NCI-H187 treated with DMSO at 0.1 percent for 48 hours (cell line): ENCODE measurements around the gene SCAMP5.
A peak's percentile ranks its signal among the peaks of the same experiment; 100 is the strongest.

ENCODE experiments used
- DNase-seq: peaks from one replicate; lab custom pipeline; 2025; lab: John Stamatoyannopoulos, UW

The SCAMP5 gene

DNA sequence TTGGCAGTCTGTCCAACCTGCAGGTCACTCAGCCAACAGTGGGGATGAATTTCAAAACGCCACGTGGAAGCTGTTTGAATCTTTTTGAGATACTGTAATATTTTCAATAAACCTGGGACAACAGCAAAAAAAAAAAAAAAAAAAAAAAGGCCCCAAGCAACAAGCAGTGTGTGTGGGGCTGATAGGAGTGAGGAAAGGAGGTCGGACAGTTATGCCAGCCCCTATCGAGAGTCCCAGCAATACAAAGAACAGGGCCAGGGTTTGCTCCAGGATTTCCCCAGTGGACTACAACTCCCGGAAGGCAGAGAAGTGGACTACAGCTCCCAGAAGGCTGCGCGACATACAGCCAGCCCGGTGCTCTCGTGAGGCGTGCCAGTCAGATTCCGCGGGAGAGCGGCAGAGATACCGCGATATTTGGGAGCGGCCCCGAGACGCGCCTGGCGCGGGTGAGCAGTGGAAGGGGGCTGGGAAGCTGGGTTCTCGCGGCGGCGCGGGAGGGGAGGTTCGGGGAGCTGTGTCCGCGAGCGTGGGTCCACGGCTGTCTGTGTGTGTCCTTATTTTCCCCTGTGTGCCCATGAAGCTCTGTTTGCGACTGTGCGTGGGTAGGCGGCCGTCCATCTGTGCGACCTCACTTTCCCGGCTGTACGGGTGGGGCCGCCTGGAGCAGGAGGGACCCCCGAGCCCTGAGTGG, 28.0 kb downstream of the SCAMP5 start, which contains the start of gene PPCDC:
TSS of gene PPCDC (plus strand) at position 410 of the 691 bp plus-strand sequence. CDS start 4,729 bp downstream, outside the sequence.
- DNase-seq: peak; percentile 80

GRCh38 chr15:75023872-75024636, 28.7 kb downstream of the SCAMP5 start:
- DNase-seq: no peak

DNA sequence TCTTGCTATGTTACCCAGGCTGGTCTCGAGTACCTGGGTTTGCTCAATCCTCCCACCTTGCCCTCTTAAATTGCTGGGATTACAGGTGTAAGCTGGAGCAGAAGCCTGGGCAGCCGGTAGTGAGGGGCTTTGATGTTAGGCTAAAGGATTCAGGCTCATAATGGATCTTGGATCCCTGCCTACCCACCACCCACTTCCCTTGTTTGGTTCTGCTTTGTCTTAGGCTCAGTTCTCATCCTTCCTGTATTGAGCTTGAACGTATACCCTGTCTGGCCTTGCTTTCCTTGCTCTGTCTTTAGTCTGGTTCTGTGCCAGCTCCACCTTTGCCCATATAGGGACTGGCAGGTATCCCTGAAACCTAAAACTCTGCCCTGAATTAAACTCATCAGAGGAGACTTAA, 29.7 kb downstream of the SCAMP5 start:
- DNase-seq: no peak

GRCh38 chr15:75025548-75026260, 30.3 kb downstream of the SCAMP5 start:
- no peak for DNase-seq

DNA sequence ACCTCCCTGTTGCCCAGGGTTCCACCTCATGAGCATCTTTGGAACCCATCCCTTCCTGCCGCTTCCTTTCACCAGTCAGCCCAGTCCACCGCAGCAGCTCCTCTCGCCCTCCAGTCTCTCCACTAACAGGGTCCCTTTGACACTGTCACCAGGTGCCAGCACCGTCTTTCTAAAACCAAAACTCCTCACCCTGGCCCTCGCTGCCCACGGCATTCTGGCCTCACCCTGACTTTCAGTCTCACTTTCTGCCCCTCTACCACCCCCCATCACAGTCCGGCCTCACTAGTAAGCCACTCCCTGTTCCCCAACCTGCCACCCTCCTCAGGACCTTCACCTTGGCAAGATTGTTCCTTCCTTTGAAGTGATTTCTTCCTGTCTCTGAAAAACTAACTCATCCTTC, 32.2 kb downstream of the SCAMP5 start:
- DNase-seq: no peak

DNA sequence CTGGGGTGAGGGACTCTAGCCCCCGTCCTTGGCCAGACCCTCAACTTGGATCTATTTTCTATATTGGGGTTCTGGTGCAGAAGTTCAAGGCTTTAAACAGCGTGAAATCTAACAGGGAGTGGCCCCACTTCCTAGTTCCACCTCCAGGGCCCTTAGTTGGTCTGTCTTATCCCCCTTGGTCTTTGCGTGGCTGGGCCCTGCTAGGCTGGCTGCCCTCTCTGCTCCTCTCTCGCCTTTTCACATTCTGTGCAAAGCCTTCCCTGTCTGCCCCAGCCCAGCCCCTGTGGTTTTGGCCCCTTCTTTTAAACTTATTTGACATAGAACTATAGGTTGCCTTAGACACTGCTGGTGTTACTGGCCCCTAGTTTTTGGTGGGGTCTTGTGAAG, 33.6 kb downstream of the SCAMP5 start:
- no peak for DNase-seq

GRCh38 chr15:75029378-75030022, 34.1 kb downstream of the SCAMP5 start:
- DNase-seq: no peak

DNA sequence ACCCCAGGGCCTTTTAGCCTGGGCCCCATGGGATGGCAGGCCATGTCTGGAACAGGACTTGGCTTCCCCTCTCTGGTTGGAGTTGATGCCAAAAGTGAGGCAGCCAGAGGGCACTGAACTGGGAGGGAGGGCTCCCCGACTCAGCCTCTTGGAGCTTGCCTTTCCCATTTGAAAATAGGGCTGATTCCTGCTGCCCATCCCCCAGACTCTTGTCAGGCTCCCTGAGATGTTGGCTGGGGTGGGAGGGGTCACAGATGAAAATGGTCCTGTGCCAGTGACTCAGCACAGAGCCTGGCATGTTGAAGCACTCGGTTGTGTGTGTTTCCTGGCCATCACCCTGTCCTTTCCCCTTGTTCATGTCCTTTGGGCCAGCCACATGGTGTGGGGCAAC, 34.7 kb downstream of the SCAMP5 start:
- DNase-seq: no peak

DNA sequence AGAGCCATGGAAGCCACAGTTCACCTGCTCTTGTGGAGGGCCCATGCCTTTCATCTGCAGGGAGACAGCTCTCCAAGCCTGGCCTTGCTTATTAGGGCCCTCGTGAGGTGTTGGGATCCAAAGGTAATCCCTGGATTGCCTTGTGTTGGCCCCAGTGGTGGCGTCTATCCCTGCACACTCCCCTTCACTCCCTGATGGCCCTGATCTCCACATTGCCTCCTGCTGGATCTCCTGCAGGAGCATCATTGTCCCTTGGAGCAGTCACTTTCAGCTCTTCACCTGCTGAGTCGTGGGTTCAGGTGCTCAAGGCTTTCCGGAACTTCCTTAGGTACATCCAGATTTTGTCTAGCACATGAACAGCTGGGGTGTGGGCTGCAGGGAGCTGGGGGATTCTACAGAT, 35.1 kb downstream of the SCAMP5 start:
- DNase-seq: no peak

DNA sequence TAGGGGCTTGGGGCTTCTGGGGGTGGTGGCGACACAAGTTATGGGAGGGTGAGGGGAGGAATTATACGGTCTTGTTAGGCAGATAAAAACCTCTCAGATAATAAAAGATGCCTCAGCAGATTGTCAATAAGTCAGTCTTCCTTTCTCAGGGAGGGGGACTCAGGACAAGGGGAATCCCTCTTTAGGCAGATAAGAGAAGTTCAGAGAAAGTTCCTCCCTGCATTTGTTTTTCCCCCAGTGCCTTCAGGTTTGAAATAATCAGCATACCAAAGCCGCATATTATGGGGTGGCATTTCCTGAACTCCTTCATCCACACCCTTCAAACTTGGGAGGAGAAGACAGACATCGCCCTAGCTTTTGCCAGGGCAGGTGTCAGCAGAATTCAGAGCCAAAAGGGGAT, 36.5 kb downstream of the SCAMP5 start:
- no peak for DNase-seq

DNA sequence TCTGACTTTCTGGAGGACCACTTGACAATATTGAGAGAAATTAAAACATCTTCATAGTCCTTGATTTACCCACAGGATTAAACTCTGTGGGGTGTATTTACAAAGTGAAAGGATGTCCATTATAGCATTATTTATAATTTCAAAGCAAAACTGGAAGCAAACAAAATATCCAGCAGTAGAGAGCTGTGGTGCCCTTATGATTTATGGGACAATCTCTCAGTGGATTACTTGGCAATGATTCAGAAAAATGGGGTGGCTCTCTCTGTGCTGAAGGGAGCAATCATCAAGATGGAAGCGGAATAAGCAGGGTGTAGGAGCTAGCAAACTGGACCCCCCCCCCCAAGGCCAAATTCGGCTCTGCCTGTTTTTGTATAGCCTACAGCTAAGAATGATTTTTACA, 37.0 kb downstream of the SCAMP5 start:
- DNase-seq: no peak

- no peak for DNase-seq
These were observed 38.4 kb downstream of the SCAMP5 start for GRCh38 chr15:75033809-75034208.

DNA sequence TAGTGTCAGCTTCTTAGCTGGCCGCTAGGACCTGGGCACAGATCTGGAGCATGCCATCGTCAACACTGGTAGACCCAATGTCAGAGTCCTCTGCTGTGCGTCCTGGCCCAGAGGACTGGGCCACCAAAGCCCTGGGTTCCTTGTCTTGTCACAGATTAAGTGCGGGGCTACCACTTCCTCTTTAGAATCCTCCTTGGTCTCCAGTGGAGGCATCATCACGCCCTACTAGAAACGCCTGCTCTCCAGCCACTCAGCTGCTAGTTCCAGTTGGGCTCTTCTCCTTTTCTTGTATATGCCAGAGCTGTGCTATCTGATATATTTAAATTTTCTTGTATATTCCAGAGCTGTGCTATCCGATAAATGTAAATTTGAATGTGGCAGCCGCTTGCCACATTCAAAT, 39.3 kb downstream of the SCAMP5 start:
- DNase-seq: no peak

DNA sequence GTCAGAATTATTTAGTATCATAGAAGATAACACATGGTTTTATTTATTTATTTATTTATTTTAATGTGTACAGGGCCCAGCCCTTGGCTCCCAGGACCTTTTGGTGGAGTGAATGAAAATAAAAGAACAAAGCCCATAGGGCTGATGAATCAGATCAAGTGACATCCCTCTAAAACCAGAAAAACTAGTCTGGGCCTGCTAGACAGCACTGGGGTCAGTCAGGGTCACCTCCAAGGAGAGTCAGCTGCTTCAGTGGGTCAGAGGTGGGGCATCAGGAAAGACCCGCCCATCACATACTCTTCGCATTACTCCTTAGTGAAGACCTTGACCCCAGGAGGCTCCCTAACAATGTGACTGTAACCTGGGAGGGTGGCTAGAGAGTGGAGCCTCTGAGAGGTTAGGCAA, 40.9 kb downstream of the SCAMP5 start:
- no peak for DNase-seq

GRCh38 chr15:75037685-75038084, 42.3 kb downstream of the SCAMP5 start:
- DNase-seq: no peak

DNA sequence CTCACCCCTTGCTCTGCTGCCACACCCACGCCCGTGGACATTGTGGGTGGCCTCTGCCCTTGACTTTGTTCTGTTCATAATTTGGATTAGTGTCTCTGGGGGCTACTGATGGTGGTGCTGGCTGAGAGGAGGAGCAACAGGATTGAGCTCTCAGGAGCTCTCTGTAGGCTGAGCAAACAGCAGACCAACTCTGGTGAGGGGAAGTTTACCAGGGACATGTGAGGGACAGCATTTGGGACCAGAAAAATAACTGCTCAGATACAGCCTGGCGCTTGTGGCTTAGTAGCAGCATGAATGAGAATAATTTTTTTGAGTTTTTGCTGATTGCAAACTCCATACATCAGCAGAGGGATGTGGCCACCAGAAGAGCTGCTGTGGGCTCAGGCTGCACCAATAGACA, 42.9 kb downstream of the SCAMP5 start:
- DNase-seq: no peak

GRCh38 chr15:75042730-75043508, 47.6 kb downstream of the SCAMP5 start:
- DNase-seq: no peak

DNA sequence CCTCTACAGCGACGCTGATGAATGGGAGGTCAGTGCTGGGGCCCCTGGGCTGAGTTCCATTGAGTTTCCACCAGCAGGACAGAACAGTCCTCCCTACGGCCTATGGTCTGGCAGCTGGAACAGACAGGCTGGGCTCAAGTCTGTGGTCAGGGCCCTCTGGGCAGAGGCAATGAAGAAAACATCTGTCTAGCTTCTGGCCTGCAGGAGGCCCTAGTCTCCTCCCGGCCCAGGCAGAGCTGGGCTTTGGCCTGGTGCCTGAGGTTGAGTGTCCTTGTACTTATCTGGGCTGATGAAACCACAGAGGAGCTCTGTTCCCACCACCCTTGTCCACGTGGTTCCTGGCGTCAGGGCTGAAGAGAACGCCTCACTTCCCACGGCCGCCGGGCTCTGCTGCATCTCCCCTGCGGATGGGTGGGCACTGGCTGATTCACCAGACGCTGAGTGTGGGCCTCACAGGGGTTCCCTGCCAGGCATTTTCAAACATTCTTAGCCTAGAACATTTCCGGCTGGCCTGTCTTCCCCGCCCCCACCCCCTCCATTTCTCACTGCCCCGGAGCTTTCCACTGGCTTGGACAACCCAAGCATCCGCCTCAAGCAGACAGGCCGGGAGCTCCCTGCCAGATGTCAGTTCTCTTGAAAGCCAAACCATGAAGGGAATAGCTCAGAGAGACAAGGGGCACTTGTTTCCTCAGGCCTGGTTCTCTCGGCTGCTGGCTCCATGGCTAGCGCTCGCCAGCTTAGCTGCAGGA, 48.3 kb downstream of the SCAMP5 start:
- no peak for DNase-seq

DNA sequence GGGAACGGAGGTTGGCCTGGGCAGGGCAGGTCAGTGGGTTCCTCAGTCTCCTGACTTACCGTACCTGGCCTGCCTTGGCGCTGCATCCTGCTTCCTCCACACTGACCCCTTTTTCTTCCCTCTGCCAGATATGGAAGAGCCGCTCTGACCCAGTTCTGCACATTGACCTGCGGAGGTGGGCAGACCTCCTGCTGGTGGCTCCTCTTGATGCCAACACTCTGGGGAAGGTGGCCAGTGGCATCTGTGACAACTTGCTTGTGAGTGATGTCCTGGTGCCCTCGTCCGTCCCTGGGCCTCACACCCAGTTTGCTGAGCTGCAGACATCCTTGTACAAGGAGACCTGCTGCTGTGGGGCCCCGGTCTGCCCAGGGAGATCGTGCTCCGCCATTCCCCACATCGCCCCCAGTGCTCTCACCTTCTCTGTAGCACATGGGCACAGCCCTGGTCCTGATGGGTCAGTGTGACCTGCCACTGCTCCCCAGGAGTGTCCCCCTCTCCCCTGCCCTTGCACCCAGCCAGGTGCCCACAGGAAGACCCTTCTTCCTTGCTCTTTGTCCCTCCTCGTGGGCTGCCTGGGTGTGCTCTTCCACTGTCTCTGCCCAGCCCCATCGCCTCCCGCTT, 49.0 kb downstream of the SCAMP5 start:
- DNase-seq: no peak

- DNase-seq: no peak
These were observed 50.1 kb downstream of the SCAMP5 start for GRCh38 chr15:75045332-75046015.
